ENCODE data around the gene LDB2.

GRCh38 chr4:16809943-16810342, 88.5 kb downstream of the LDB2 start:
- TF ChIP-seq, protein P1, sequence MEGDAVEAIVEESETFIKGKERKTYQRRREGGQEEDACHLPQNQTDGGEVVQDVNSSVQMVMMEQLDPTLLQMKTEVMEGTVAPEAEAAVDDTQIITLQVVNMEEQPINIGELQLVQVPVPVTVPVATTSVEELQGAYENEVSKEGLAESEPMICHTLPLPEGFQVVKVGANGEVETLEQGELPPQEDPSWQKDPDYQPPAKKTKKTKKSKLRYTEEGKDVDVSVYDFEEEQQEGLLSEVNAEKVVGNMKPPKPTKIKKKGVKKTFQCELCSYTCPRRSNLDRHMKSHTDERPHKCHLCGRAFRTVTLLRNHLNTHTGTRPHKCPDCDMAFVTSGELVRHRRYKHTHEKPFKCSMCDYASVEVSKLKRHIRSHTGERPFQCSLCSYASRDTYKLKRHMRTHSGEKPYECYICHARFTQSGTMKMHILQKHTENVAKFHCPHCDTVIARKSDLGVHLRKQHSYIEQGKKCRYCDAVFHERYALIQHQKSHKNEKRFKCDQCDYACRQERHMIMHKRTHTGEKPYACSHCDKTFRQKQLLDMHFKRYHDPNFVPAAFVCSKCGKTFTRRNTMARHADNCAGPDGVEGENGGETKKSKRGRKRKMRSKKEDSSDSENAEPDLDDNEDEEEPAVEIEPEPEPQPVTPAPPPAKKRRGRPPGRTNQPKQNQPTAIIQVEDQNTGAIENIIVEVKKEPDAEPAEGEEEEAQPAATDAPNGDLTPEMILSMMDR (conservative IDR thresholded peaks at IDR 0.05 in 1 of 2, IDR thresholded peaks at IDR 0.05 in 1 of 2; ENCODE audit: low read depth in 1 of 2, low read length in 2 of 2) = no peak
- TF ChIP-seq EZH2 (IDR thresholded peaks at IDR 0.05; ENCODE audit: low read length, missing control alignments) = no peak
